ENCODE results near the gene GPR68. TPM values are rescaled to one million over a fixed set of nuclear protein-coding genes. Genes with fewer than 3 reads are reported as not detected.

Gene GPR68
- total RNA-seq, 2 donors from 2014 or later = 0.37 to 0.66 TPM

DNA sequence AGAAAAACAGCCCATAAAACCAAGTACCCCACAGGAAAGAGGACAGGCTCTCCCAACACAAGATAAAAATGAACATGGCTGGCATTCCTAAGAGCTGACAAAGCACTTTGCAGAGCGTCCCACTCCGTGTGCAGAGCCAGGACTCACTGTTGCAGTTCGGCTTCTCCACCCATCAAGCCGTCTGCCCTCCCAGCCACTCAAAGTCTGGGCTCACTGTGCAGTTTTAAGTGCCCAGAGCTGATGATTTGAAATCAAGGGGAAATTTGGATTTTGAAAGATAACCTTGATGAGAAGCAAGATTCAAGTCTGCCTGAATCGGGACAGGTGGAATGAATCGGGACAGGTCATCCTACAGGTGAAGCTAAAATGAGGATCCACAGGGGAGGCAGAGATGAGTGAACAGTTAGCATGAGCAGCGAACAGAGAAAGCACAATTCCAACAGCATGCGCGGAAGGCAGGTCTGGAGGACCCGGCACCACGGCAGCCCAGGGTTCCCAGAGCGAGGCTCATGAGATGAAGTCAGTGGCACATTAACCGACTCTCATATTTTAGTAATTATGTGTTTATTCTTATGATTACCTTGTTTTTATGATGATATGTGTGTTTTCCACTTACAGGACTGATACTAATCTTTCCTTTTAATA lies 39.8 kb upstream of the GPR68 start:
- Histone ChIP-seq H3K27me3 (no peaks in the 10 kb centered on the region), H3K36me3 (peaks cover 8% of the 10 kb centered on the region), H3K27ac (no peak overlapping the region), H3K9me3 (no peaks in the 10 kb centered on the region), H3K9ac (ENCODE audit: low read depth in 2 of 2, low read length in 2 of 2) (no peak overlapping the region), H3K4me3 (no peak overlapping the region), H3K4me1 (no peaks in the 10 kb centered on the region)
- intact Hi-C loops (cut with DNase I) = loop anchor here (10.0 kb wide), 1 partner anchor 379 kb away; no protein-coding TSS in a partner anchor
- DNase-seq = no peak
- TF ChIP-seq, protein P1, sequence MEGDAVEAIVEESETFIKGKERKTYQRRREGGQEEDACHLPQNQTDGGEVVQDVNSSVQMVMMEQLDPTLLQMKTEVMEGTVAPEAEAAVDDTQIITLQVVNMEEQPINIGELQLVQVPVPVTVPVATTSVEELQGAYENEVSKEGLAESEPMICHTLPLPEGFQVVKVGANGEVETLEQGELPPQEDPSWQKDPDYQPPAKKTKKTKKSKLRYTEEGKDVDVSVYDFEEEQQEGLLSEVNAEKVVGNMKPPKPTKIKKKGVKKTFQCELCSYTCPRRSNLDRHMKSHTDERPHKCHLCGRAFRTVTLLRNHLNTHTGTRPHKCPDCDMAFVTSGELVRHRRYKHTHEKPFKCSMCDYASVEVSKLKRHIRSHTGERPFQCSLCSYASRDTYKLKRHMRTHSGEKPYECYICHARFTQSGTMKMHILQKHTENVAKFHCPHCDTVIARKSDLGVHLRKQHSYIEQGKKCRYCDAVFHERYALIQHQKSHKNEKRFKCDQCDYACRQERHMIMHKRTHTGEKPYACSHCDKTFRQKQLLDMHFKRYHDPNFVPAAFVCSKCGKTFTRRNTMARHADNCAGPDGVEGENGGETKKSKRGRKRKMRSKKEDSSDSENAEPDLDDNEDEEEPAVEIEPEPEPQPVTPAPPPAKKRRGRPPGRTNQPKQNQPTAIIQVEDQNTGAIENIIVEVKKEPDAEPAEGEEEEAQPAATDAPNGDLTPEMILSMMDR (IDR thresholded peaks at IDR 0.05) = no peak

DNA sequence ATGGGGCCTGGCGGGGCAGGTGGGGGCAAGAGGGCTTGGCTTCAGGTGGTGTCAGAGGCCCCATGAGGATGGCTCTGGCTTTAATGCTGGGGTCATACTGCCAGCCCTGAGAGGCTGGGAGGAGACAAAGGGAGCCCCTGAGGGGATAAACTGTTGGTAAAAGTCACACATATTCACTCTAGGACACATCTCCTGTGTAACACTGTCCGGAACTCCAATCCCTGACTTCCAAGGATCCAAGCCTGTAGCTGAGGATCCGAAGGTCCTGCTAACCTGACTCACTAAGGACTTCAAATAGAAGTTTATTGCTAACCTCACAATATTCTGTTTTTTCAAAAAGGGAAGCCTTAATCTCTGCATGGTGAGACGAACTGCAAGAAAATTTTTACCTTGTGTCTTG lies 39.2 kb upstream of the GPR68 start:
- no peak for DNase-seq
- intact Hi-C loops (cut with DNase I) = loop anchor here (10.0 kb wide), 1 partner anchor 379 kb away; no protein-coding TSS in a partner anchor
- Histone ChIP-seq H3K27ac (no peak overlapping the region), H3K4me1 (no peaks in the 10 kb centered on the region), H3K27me3 (no peaks in the 10 kb centered on the region), H3K4me3 (no peak overlapping the region), H3K36me3 (peaks cover 8% of the 10 kb centered on the region), H3K9me3 (no peaks in the 10 kb centered on the region), H3K9ac (ENCODE audit: low read depth in 2 of 2, low read length in 2 of 2) (no peak overlapping the region)
- TF ChIP-seq, protein P1 (IDR thresholded peaks at IDR 0.05) = no peak

DNA sequence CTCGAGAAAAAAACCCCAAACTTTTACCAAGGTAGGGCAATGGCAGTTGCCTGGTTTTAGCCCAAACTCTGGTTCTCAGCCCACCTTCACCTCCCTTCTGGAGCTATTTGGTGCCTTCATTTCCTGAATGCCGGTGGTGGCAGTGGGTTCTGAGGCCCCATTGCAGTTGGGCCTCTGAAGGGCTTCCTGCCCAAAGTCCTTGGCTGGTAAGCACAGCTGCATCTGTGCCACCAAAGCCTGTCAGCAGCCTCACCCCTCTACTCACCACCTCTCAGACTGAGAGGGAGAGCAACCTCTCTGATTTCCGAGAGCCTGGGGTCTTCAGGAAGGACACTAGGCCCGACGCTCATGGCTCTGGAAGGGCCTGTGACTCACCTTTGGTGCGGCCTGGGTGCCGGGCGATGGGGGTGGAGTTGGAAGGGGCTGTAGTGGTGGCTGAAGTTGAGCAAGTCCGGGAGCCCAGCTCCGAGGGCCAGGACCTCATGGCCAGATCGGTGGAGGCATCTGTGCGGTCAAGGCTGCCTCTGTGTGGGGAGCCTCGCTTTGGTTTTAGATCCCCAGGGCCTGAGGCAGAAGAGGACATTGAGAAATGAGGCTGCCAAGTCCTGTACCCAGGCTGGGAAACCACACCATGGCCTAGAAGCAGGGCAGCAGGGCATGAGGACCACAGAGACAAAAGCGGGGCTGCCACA lies 38.6 kb upstream of the GPR68 start:
- no peak for DNase-seq
- no peak overlapping the region for H3K9ac ChIP-seq (ENCODE audit: low read depth in 2 of 2, low read length in 2 of 2)
- TF ChIP-seq, protein P1 (IDR thresholded peaks at IDR 0.05) = no peak

DNA sequence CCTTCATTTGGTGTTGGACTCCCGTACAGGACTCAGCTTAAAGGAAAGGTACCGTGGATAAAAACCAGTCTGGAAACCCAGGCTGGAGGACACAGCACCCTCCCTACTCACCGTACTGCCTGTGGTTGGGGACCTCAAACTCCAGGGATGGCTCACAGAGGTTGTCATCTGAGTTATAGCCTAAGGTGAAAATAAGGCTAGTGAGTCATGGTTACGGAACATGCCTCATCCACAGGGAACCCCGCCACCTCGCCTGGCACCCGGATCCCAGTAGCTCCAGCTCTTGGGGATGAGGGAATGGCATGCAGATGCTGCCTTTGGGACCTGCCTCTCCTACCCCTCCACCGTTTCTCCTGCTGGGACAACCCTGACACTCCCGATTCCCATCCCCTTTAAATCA lies 36.8 kb upstream of the GPR68 start:
- H3K4me1 ChIP-seq = no peaks in the 10 kb centered on the region
- peaks cover 18% of the 10 kb centered on the region for H3K36me3 ChIP-seq
- no peak overlapping the region for H3K27ac ChIP-seq
- H3K9me3 ChIP-seq = no peaks in the 10 kb centered on the region
- DNase-seq = no peak
- intact Hi-C loops (cut with DNase I) = loop anchor here (10.0 kb wide), 1 partner anchor 377 kb away; no protein-coding TSS in a partner anchor
- H3K27me3 ChIP-seq = no peaks in the 10 kb centered on the region
- H3K9ac ChIP-seq (ENCODE audit: low read depth in 2 of 2, low read length in 2 of 2) = no peak overlapping the region
- no peak overlapping the region for H3K4me3 ChIP-seq
- TF ChIP-seq, protein P1 (IDR thresholded peaks at IDR 0.05) = no peak

More for the DNA sequence above, 38.6 kb upstream of the GPR68 start:
- Histone ChIP-seq H3K9me3 (no peaks in the 10 kb centered on the region), H3K4me3 (no peak overlapping the region), H3K4me1 (no peaks in the 10 kb centered on the region), H3K27me3 (no peaks in the 10 kb centered on the region), H3K27ac (no peak overlapping the region), H3K36me3 (peaks cover 9% of the 10 kb centered on the region)
- intact Hi-C loops (cut with DNase I) = loop anchor here (10.0 kb wide), 1 partner anchor 378 kb away; no protein-coding TSS in a partner anchor

DNA sequence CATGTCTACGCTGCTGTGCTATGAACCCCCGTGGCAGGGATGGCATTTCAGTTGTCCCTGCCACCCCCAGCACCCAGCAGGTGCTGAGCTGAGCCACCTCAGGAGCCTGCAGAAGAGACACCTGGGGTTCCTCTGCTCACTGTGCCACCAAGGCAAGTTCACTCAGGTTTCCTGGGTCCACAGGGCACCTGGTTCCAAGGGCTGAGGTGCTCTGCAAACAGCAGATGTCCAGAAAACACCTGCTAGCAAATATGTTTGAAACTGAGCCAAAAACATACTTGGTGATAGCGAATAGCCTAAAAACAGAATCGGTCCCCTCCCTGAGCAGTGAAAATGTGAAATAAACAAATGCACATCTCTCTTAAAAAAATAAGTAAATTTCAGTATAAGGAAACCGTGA lies 35.6 kb upstream of the GPR68 start:
- intact Hi-C loops (cut with DNase I) = loop anchor here (10.0 kb wide), 1 partner anchor 375 kb away; no protein-coding TSS in a partner anchor
- H3K9me3 ChIP-seq = no peaks in the 10 kb centered on the region
- DNase-seq = no peak
- no peaks in the 10 kb centered on the region for H3K4me1 ChIP-seq
- H3K9ac ChIP-seq (ENCODE audit: low read depth in 2 of 2, low read length in 2 of 2) = no peak overlapping the region
- H3K36me3 ChIP-seq = peaks cover 18% of the 10 kb centered on the region
- H3K27me3 ChIP-seq = no peaks in the 10 kb centered on the region
- no peak overlapping the region for H3K27ac ChIP-seq
- TF ChIP-seq, protein P1 (IDR thresholded peaks at IDR 0.05) = no peak
- H3K4me3 ChIP-seq = no peak overlapping the region

Measured in colonic mucosa (tissue), 4 donors.